C1 segment of cervical spinal cord (tissue), 14 donors: ENCODE measurements around the gene LAMC2.

Source experiments
- DNase-seq, 14 donors: peaks; one replicate each; lab custom pipeline; 2025; lab: John Stamatoyannopoulos, UW

LAMC2 gene

DNA sequence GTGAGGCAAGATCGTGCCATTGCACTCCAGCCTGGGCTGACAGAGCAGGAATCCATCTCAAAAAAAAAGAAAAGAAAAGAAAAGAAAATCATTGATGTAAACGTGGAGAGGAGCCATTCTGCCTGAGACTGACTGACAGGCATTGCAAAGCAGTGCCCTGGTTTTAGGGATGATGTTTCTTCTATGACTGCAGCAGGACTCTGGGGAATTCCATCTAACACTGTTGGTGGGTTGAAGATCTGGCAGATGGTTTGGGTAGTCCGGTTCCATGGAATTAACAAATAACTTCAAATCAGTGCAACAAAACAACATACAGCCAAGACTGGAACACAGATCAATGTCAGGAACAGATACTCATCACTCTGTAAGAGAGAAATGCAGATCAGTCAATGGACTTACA lies 17.8 kb upstream of the LAMC2 start:
- no peak for DNase-seq

DNA sequence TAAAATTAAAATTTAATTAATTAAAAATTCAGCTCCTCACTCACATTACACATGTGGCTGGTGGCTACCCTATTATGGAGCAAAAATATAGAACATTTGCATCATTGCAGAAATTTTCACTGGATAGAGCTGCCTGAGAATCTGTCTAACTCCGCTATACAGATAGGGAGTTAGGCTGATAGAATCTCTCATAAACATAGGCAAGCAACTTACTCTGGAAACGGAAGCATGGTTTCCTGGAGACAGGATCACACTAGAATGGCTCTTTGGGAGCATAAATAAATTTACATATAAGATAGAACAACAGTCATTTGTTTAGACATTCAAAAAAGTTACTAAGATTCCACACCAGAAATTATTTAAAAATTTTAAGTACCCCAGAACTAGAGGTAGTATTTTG lies 12.2 kb upstream of the LAMC2 start:
- no peak for DNase-seq

DNA sequence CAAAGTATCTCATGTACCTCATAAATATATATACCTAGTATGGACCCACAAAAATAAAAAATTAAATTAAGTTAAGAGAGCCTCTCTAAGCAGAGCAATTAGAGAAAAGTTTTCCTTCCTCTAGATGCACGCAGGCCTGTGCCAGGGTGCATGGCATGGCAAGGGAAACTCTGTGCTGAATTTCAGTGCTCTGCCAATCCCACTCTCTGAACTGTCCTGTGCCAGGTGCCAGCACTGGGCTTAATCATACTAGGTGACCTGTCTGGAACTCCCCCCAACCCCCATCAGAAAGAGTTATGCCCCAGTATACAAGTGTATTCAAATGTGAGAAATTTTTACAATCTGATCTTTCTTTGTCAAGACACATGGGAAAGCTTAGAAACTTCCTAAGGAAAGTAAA lies 10.4 kb upstream of the LAMC2 start:
- no peak for DNase-seq

DNA sequence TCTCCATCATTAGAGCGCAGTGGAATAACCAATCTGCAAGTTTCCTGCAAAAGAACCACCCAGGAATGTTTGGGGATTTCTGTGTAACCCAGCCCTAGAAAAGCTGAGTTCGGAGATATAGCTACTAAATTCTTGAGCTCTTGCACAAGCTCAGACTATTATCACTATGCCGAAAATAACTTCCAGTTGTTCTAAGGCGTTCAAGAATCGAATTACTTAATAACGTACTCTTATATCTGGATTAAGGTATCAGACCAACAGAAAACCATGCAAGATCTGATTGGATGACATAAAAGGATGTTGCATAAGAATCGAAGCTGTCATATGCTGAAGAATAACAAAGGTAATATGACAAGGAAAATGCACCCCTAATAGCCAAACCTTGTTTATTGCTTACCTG lies 7.5 kb upstream of the LAMC2 start:
- no peak for DNase-seq

DNA sequence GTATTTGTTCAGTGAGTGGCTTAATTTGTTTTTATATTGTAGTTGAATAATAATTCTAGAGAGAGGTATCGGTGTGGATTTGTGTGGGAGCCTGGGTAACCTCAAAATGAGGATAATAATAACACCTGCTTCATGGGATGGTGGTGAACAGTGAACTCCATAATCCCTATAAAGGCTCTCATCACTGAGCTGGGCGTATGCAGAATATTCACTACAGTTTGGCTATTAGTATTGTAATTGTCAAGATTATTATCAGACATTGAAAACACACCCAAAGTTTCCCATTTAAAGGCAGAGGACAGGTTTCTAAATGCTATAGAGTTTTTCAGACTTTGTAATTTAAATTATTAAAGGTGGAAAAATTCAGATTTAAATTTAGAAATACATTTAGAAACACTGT lies 7.0 kb upstream of the LAMC2 start:
- DNase-seq, result no peak

DNA sequence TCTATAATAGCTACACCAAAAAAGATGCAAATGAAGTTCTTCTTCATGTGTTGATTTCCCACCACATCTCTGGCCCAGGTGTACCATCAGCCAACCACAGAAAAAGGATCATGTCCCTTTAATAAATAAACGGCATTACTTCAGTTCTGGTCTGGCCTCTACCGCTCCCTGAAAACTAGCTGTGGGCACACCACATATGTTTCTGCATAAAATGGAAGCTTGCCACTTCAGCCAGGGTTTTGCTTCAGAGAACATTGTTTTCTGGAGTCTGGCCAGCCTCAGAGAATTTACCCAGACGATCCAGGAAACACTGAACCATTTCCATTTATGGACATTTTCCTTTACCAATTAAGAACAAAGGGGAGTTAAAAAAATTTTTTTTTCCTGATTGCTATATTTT lies 5.8 kb upstream of the LAMC2 start:
- peak in 1 of 14 donors; percentile 91 for DNase-seq

DNA sequence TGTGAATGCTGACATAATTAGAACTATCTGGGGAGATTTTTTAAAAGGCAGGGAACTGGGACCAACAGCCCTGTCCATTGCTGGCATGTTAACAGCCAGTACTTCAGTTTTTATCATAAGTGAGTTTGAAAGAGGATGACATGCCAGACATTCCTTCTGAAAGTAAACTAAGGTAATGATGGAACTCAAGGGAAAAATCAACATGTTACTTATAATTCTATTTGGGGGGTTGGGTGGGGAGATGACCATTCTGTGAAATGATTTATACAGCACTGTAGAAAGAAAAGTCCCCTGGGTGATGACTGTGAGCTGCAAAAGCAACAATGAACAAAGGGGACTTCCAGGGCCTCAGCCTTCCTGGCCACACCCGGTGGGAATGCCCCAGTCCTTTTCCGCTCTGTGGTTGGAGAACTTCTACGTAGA lies 5.4 kb upstream of the LAMC2 start:
- no peak for DNase-seq

DNA sequence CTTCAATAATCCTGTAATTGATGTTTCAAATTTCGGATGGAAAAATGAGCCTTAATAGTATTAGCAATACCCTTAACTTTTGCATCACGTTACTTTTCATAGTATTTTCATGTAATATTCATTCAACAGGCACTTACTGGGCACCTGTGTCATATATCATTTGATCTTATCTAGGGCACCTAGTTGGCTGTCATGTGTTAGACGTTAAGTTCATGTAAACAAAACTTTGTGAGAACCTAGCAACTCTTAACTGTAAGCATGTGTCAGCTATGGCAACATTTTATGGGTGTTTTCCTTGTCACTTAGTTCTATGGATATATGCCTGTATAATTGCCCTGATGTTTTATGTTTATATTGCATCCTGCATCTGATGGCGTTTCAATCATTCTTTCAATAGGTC lies 777 bp downstream of the LAMC2 start:
- DNase-seq, result no peak

DNA sequence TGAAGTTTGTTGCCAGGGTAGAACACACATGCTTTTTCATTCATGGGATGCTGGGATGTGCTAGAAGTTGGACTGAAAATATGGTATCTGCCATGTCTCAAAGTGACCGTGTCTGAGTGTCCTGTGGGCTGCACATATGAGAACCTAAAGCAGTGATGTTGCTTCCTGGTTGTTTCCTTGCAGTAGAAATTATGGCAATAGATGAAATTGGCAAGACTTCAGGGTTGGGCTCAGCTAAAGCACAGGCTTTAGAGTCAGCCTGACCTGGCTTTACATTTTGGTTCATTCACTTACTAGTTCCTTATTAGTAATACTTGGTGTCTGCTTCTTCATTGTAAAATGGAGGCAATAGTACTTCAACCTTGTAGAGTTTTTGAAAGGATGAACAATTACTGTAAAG lies 2.2 kb downstream of the LAMC2 start:
- peak in 1 of 14 donors; percentile 13 for DNase-seq

DNA sequence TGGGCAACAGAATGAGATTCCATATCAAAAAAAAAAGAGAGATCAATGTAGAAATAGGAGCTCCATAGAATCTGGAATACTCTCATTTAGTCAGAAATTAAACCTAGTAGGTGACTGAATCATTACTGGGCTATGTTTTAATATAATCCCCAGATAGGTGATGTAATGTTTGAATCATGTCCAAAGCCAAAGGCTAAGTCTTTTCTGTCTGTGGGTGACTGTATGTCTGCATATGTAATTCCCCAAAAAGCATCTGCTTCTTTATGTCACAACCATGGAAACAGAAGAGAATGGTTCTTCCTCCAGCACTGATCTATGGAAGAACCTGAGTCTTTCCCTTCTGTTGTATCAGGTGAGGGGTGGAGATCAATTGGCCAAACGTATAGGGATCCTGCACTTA lies 5.8 kb downstream of the LAMC2 start:
- DNase-seq, result no peak

DNA sequence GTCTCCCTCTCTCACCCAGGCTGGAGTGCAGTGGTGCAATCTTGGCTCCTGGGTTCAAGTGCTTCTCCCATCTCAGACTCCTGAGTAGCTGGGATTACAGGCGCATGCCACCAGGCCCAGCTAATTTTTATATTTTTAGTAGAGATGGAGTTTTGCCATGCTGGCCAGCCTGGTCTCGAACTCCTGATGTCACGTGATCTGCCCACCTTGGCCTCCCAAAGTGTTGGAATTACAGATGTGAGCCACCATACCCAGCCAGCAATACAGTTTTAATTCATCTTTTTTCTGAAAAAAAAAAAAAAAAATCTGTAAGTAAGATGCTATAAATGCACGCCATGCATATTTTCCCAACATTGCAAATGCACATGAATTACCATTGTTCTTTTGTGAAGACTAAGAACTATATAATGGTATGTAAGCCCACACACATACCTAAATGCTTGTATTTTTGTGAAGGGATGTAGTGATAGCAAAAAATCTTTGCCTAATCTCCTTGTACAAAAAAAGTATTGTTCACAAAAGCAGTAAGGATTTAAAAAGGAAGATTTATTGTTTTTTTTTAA lies 8.0 kb downstream of the LAMC2 start:
- no peak for DNase-seq

DNA sequence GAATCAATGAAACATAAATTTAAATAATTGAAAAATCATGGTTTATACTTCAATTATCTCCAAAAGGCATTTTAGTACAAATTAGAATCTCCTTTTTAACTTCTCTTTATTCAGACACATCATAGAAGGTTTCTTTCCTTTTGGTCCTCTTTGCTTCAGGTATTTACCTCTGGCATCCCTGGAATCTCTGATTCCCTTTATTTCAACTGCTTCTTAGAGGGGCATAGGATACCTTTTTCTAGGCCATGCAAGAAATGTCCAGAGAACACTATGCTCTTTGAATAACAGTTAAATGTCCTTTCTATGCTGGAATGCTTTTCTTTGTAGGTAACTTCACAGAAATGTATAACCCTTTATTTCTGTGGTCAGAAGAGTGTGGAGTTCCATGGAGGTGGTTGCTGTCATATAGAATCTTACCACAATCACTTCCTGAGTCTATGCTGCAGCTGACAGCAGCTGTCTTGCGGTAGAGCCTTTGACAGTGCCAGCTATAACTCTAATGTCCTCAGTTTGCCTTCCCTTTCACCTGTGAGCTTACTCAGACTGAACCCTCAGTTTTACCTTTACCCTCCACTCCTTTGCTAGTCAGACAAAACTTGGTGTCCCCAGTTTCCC lies 8.6 kb downstream of the LAMC2 start:
- DNase-seq, result no peak

DNA sequence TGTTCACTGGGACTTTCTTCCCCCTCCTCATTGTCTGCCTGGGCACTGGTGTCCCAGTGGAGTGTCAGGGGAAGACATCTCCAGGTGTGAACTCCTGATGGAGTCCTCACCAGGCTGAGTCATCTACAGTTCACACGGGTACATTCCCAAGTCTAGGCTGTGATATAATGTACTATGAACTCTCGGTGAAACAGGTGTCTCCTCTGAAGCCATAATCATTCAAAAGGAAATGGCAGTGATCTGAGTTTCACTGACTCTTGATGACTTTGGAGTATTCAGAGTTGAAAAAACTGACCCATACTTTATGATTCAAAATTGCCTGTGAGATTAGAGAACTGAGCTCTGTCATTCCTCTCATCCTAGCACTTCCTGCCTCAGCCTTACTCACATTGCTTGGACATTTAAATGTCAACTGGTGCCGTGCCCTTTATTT lies 9.1 kb downstream of the LAMC2 start:
- DNase-seq, result no peak

DNA sequence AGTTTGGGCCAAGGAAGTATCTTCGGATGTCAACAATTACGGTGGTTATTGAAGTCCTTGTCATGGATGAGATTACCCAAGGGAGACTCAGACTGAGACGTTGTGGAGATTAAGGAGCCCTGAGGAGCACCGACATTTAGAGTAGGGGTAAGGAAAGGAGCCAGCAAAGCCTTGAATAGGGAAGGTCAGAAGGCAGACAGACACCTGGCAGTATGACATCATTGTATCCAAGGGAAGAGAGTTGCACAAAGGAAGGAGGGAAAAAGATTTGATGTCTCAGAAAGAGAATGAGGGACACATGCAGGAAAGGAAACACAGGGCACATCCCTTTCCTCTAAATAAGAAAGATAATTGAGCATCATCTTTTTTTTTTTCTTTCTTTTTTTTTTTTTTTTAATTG lies 11.7 kb downstream of the LAMC2 start:
- DNase-seq, result no peak

DNA sequence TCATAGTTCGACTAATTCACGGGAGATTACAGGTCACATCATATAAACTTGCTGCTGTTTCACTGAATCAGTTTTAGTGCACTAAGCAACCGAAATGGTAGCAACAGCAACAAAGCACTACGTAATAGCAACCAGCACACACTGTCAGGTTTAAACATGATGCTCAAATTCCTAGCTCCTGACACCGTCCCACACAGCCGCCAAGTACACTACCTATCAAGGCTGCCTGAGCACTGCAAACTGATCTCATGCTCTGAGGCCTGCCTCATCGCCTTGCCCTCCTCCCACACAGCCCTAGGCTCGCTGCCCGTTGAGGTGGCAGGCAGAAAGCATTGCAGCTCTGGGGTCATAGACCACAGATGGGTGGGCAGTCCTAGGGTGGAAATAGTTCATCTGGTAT lies 12.4 kb downstream of the LAMC2 start:
- no peak for DNase-seq

DNA sequence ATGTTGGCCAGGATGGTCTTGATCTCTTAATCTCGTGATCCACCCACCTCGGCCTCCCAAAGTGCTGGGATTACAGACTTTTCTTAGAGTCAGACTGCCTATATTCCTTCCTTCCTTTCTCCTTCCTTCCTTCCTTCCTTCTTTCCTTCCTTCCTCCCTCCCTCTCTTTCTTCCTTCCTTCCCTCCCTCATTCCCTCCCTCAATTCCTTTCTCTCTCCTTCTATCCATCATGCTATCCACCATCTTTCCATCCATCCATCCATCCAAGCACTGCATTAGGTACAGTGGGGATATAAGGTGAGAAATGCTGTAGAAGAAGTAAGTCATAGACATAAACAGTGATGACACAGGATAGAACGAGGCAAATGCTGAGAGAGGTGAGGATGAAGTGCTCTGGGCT lies 13.2 kb downstream of the LAMC2 start:
- no peak for DNase-seq

DNA sequence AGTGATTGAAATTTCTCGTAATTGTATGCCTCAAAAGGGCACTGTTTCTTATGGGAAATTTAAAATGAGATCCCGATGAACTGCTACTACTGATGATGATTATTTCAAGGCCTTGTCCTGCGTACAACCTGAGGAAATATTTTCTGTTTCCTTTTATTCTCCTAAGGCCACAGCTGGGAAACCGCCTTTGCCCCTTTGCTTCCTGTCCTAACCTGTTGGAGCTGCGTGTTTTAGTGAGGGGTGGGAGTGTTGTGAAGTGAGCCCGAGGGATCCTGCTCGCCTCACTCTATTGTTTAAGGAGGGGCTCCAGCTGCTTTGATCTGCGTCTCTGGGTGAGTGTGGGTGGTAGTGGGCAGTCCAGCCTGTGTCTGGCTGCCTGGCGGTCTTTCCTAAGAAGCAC lies 14.4 kb downstream of the LAMC2 start:
- no peak for DNase-seq

DNA sequence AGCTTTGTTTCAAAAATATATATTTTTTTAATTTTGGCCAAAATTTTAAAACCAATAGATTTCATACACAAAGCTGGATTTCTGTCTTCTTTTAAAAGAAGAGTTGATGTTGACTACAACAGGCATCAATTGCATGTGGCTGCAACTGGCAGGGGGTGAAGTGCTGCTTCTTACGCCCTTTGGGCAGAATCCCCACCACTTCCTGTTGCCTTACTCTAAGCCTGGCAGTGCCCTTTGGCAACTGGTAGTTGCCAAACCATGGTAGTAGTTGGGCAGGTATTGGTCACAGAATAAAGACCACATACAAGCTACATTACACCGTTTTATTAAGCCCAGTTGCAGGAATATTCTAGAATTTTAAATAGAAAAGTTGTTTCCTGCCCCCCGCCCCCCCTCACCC lies 17.0 kb downstream of the LAMC2 start:
- no peak for DNase-seq

DNA sequence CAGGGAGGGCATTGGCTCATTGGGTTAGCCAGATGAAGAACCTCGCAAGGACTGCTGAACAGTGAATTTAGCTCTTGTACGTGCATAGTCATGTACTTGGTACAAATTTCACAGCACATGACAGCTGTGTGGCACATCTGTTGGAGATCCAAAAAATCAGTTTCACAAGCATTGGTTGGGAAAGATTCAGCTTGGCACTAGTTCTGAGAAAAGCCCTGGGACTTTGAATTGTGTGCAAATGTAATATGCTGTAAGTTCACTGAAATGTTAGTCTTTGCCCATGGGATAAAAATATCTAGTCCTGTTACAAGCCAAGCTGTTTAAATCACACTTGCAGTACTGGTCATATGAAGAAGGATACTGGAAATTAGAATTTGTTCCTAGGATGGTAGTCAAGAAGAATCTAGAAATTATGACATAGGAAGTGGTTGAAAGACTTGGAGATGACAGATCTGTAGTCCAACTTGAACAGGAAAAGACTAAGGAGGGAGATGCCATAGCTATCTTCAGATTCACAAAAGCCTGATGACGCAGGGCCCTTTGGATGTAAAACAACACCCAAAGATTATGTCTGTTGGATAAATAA lies 19.2 kb downstream of the LAMC2 start:
- no peak for DNase-seq

DNA sequence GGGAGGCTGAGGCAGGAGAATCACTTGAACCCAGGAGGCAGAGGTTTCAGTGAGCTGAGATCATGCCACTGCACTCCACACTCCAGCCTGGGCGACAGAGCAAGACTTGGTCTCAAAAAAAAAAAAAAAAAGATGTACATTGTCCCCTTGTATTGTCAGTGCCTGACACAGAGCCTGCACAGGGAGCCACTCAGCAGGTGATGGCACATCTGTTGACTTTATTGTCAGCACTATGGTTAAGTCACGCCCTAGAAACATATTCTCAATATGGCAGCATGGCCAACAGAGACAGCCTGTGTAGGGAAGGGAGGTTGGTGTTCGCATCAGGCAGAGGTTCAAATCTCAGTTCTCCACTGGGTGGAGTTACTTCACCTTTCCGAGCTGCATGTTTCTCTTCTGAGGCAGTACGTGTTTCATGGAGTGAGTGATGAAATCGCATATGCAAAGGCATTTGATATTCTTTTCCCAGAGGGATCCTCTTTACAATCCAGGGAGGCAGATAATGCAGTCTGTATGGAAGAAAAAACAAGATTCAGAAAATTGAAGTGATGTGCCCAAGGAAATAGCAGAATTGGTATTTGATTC lies 20.6 kb downstream of the LAMC2 start:
- no peak for DNase-seq

DNA sequence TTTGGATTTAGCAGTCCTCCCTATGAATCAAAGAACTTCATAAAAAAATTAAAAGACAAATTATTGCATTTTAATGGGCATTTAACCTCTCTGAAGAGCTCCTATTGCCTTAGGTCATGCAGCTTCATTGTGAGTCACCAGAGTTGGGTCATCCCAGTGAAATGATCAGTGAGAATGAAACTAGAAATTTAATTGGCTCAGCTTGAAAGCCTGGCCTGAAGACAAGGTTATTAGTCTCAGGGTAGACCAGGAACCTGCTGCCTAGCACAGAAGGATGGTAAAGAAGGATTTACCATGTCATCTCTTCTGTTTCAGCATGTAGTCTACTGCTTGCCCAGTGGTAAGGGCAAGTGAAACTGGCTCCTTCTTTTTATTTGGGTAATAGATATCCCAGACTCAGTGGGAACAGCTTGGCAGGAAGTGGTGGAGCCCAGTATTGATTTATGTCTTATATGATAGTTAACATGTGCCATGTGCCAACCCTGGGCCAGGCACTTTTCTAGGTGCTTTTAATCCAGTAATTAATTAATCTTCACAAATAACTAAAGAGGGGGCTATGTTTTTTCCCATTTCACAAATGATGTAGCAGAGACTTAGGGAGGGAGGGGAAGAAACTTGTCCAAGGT lies 23.6 kb downstream of the LAMC2 start:
- DNase-seq, result no peak

DNA sequence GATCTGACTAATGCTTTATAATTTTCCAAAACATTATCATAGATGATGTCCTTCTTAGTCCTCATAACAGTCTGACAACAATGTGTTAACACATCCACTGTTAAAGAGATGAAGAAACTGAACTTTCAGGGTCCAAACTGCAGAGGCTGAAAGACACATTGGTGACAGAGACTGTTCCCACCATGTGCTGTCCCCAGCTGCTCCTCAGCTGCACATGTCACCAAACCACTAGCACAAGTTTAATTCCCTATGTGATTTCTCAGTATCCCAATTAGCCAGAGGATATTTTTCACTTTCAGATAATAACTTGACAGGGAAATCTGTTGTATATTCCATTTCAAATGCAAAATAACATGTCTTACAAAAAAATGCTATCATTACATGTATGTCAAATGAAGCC lies 24.6 kb downstream of the LAMC2 start:
- DNase-seq, result no peak

DNA sequence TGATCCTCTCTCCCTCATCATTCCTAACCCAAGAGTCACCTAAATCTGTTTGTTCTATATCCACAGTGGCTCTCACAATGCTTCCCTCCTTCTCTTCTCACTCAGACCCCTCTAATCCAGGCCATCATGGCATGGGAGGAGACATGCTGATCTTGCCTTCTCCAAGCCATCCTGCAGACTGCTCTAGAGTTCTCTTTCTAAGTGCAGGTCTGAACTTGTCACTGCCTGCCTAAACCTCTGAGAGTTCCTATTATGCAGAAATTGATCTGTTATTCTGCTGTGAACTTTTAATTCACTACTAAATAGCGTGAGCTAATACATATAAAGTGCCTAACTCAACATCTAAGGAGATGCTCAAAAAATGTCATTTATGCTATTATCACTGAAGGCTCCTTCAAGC lies 26.8 kb downstream of the LAMC2 start:
- DNase-seq, result no peak
